B cell (primary cell): ENCODE results near the gene TBX2. TPM values are rescaled to one million over a fixed set of nuclear protein-coding genes. Genes with fewer than 3 reads are reported as not detected.

Experiments
- ATAC-seq: fragments of 200-7000 bp; cut with Tn5 transposase; one replicate; pipeline ENCODE4 v1.10.0; 2021; ENCODE audit warnings: low read depth, mild to moderate bottlenecking, moderate number of reproducible peaks, moderate library complexity
- CTCF ChIA-PET: fragments of 350-600 bp; sonication (Branson Sonifier 250); formaldehyde crosslinking; loops from one replicate; lab custom pipeline; 2021; ENCODE audit warnings: antibody characterized with exemption, inconsistent platforms; lab: Charles Lee
- POLR2A ChIA-PET: fragments of 350-600 bp; sonication (Branson Sonifier 250); formaldehyde crosslinking; loops from one replicate; lab custom pipeline; 2021; ENCODE audit warnings: antibody characterized with exemption; lab: Charles Lee
- DNase-seq: peaks from one replicate; pipeline ENCODE4 v3.0.0; 2013
- H2AFZ ChIP-seq: 2 replicates; pipeline ENCODE4 v1.6.1; 2012; ENCODE audit warnings: mild to moderate bottlenecking, low read depth, low read length; ENCODE audit not compliant: insufficient read depth, poor library complexity, severe bottlenecking
- H3K27ac ChIP-seq, 2 donors: 1 replicate in 1 of 2; 2 replicates in 1 of 2; pipeline ENCODE4 v1.5.1; 2012 to 2013; ENCODE audit warnings: low read length in 2 of 2, mild to moderate bottlenecking in 2 of 2, moderate library complexity in 1 of 2
- H3K27me3 ChIP-seq, 4 experiments: fragments of 200-600 bp in 1 of 4; sonication (generic) in 1 of 4; replicated peaks in 1 of 4; 1 replicate in 2 of 4; 2 replicates in 2 of 4; pipeline versions ENCODE4 v1.6.1 to v1.7.0; 2013 to 2016; ENCODE audit warnings: low read length in 3 of 4, mild to moderate bottlenecking in 2 of 4, mixed read lengths in 1 of 4, moderate library complexity in 1 of 4; ENCODE audit not compliant: insufficient read depth in 4 of 4, control insufficient read depth in 3 of 4; ENCODE audit errors: control extremely low read depth in 1 of 4
- H3K36me3 ChIP-seq, 2 experiments: replicated peaks in 1 of 2; 1 replicate in 1 of 2; 2 replicates in 1 of 2; pipeline versions ENCODE4 v1.6.1 to v1.7.1; 2013; ENCODE audit warnings: low read length in 1 of 2; ENCODE audit not compliant: insufficient read depth in 2 of 2, control insufficient read depth in 1 of 2; ENCODE audit errors: control extremely low read depth in 1 of 2, extremely low read depth in 1 of 2
- H3K4me1 ChIP-seq, 2 donors: fragments of 200-600 bp in 1 of 2; sonication (generic) in 1 of 2; 1 replicate in 1 of 2; 2 replicates in 1 of 2; pipeline versions ENCODE4 v1.5.1 to v1.6.1; 2013 to 2017; ENCODE audit warnings: low read length in 2 of 2; ENCODE audit not compliant: control insufficient read depth in 2 of 2, insufficient read depth in 2 of 2
- H3K4me2 ChIP-seq: replicated peaks from 2 replicates; pipeline ENCODE3; 2012; ENCODE audit warnings: mild to moderate bottlenecking, low read depth, low read length; ENCODE audit not compliant: poor library complexity, severe bottlenecking
- H3K4me3 ChIP-seq, 5 experiments: fragments of 200-600 bp in 1 of 5; sonication (generic) in 1 of 5; 1 replicate in 3 of 5; 2 replicates in 2 of 5; pipeline versions ENCODE4 v1.5.1 to v1.7.0; 2011 to 2016; ENCODE audit warnings: low read length in 4 of 5, mild to moderate bottlenecking in 4 of 5, low read depth in 2 of 5, control low read depth in 1 of 5, moderate library complexity in 1 of 5; ENCODE audit not compliant: insufficient read depth in 1 of 5; ENCODE audit errors: control extremely low read depth in 1 of 5, extremely low read depth in 1 of 5
- H3K79me2 ChIP-seq: fragments of 200-600 bp; sonication (generic); one replicate; pipeline ENCODE4 v1.6.0; 2016; ENCODE audit warnings: low read length; ENCODE audit not compliant: control insufficient read depth, insufficient read depth
- H3K9ac ChIP-seq: fragments of 200-600 bp; sonication (generic); 2 replicates; pipeline ENCODE4 v1.6.1; 2017; ENCODE audit warnings: mild to moderate bottlenecking, low read length, moderate library complexity
- H3K9me3 ChIP-seq, 3 donors: one replicate each; pipeline versions ENCODE4 v1.6.1 to v1.7.1; 2013; ENCODE audit warnings: low read length in 2 of 3; ENCODE audit not compliant: control insufficient read depth in 2 of 3, insufficient read depth in 1 of 3; ENCODE audit errors: control extremely low read depth in 1 of 3
- H4K20me1 ChIP-seq: 2 replicates; pipeline ENCODE4 v1.6.0; 2012; ENCODE audit warnings: mild to moderate bottlenecking, low read length; ENCODE audit not compliant: insufficient read depth, control insufficient read depth, poor library complexity, severe bottlenecking
- H3K27ac Mint-ChIP-seq: one replicate; pipeline ENCODE4 v1.8.0; 2021; ENCODE audit warnings: mixed read lengths
- H3K27me3 Mint-ChIP-seq: one replicate; pipeline ENCODE4 v1.8.0; 2021; ENCODE audit warnings: mixed read lengths
- H3K4me1 Mint-ChIP-seq: one replicate; pipeline ENCODE4 v1.8.0; 2021; ENCODE audit warnings: mixed read lengths
- H3K4me3 Mint-ChIP-seq: one replicate; pipeline ENCODE4 v1.8.0; 2021; ENCODE audit warnings: mixed read lengths
- H3K9me3 Mint-ChIP-seq: one replicate; pipeline ENCODE4 v1.8.0; 2022; ENCODE audit warnings: mixed read lengths; ENCODE audit not compliant: insufficient read depth
- CTCF ChIP-seq: fragments of 200-600 bp; IDR thresholded peaks from one replicate; pipeline ENCODE4 v1.8.0; 2022; ENCODE audit warnings: antibody characterized with exemption, mild to moderate bottlenecking
- EZH2 ChIP-seq: IDR thresholded peaks from 2 replicates; pipeline ENCODE4 v1.6.1; 2012; ENCODE audit warnings: borderline replicate concordance, low read depth, mild to moderate bottlenecking, moderate library complexity, low read length; ENCODE audit not compliant: insufficient read depth, poor library complexity, severe bottlenecking
- WGBS: methylation state at CpG from one replicate; pipeline ENCODE4 v1.1.5; 2013; ENCODE audit warnings: missing lambda C conversion rate; ENCODE audit not compliant: insufficient coverage; 5-methylcytosine and 5-hydroxymethylcytosine counted together
- intact Hi-C: fragments of 100-400 bp; cut with micrococcal nuclease; formaldehyde crosslinking; loops from one replicate; pipeline ENCODE4 v1.10.0; 2022
- polyA plus RNA-seq: library from polyadenylated mRNA; depleted of rRNA; stranded (reverse); fragments of >200 nt; gene quantifications from 2 replicates; pipeline ENCODE4 v1.2.3, GENCODE V29; 2012
- total RNA-seq, 2 donors: library from RNA; stranded (reverse); fragments of 120-200 nt in 1 of 2; gene quantifications; 1 replicate in 1 of 2; 2 replicates in 1 of 2; pipeline versions ENCODE4 v1.2.3 to v1.2.4, GENCODE V29; 2013 to 2022

Gene TBX2
- total and polyA plus RNA-seq, 2 donors (not counting 1 experiment from before 2014, with no cell fraction given): not detected

- intact Hi-C loops: loop anchor here (1.0 to 10.0 kb wide), 5 partner anchors 139 to 703 kb away; no protein-coding TSS in a partner anchor
- Histone ChIP-seq H3K4me1 (peaks cover 49 to 51% of the 10 kb centered on the region in 2 donors), H3K4me2 (peak overlapping the region; percentile 100), H3K79me2 (no peaks in the 10 kb centered on the region), H3K9me3 (peaks cover 0 to 46% (median 0%) of the 10 kb centered on the region in 3 donors), H3K4me3 (peak overlapping the region; percentile 0 to 69 (median 62)), H4K20me1 (peaks cover 14% of the 10 kb centered on the region), H3K27ac (no peak overlapping the region), H3K27me3 (peaks cover 0 to 69% (median 45%) of the 10 kb centered on the region in 4 experiments), H3K9ac (peak overlapping the region; percentile 60), H3K36me3 (no peaks in the 10 kb centered on the region), H2AFZ (peak overlapping the region; percentile 91)
- CTCF ChIA-PET: interaction anchor here (0.6 to 3.2 kb wide), 13 partner anchors 9 to 691 kb away, joined by 3 to 30 read pairs (median 4); partner anchors contain the start of gene TBX2
- no peaks in the 10 kb centered on the region for H3K9me3 Mint-ChIP-seq
- ATAC-seq: no peak
- peak overlapping the region; percentile 86 for H3K4me3 Mint-ChIP-seq
- POLR2A ChIA-PET: no interaction called here
- H3K27ac Mint-ChIP-seq: peak overlapping the region; percentile 10
- peaks cover 39% of the 10 kb centered on the region for H3K27me3 Mint-ChIP-seq
- peak; percentile 69 for DNase-seq
- H3K4me1 Mint-ChIP-seq: peaks cover 34% of the 10 kb centered on the region
- 3% methylated on average over 75 of the region's 75 CpGs for WGBS
- no peak for TF ChIP-seq CTCF
- no peak for TF ChIP-seq EZH2
Observed at GRCh38 chr17:61411261-61412142, 11.9 kb downstream of the TBX2 start.
